GM19099 (cell line): ENCODE measurements around the gene TMEM14A.

Source experiments
- POLR2A ChIP-seq: IDR thresholded peaks from 3 replicates; pipeline ENCODE4 v1.6.1; 2011; ENCODE audit warnings: low read depth; ENCODE audit not compliant: insufficient read length; ENCODE audit errors: extremely low read depth

TMEM14A gene

GRCh38 chr6:52712136-52712535 is 41.2 kb downstream of the TMEM14A start:
- no peak for TF ChIP-seq POLR2A

GRCh38 chr6:52718550-52718949 is 47.6 kb downstream of the TMEM14A start:
- no peak for TF ChIP-seq POLR2A

DNA sequence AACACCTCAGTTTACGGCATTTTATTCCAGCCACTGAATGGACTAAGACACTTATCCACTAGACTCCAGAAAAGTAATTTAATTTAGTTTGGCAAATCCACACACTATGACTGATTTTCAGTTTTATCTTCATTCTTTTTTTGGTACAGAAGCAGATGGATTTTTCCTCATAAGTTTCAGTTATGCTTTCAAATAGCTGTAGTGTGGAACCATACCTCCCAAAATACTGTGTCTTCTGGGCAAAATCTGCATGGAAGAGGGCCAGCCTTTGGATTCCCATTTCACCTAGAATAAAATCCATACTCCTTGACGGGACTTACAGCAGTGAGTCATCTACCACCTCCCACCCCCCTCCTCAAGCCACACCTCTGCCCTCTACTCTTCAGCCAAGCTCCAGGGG is 49.4 kb downstream of the TMEM14A start:
- no peak for TF ChIP-seq POLR2A

DNA sequence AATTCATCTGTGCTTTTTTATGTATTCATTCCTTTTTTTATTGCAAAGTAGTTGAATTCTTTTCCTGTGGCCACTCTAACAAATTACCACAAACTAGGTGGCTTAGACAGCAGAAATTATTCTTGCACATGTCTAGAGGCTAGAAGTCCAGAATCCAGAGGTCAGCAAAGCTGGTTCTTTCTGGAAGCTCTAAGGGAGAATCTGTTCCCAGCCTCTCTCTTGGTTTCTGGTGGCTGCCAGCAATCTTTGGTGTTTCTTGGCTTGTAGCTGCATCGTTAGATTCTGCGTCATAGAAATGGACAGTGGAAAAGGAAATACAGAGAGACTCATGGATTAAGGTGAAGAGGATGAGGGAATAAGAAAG is 53.1 kb downstream of the TMEM14A start:
- TF ChIP-seq POLR2A = no peak

DNA sequence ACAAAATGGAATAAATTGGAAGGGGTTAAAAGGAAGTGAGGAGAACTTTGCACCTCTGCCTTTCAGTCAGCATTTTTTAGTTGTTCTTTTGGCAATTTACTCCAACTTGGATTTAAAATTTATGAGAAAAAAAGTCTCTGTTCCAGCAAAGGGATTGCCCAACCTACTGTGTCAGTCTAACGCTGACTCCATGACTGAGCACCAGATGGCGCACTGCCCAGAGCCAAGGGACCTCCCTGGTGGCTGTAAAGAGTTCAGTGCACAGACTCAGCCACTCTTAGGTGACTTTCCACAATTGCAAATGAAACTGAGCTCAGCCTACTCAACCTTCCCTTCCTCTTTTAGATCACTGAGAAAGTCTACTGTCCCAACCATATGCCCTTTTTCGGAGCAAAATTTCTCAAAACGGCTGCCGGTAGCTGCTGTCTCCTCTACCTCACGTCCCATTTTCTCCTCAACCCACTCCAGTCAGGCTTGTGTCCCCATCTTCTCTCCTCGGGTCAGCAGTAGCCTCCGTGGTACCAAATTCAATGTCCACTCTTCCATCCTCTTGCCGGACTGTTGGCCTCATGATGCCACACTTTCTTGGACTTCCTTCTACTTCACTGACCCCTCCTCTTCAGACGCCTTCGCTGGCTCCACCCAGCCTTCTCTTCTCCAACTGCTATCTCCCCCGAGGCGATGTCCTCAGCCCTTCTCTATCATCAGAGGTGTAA is 53.7 kb downstream of the TMEM14A start:
- no peak for TF ChIP-seq POLR2A

DNA sequence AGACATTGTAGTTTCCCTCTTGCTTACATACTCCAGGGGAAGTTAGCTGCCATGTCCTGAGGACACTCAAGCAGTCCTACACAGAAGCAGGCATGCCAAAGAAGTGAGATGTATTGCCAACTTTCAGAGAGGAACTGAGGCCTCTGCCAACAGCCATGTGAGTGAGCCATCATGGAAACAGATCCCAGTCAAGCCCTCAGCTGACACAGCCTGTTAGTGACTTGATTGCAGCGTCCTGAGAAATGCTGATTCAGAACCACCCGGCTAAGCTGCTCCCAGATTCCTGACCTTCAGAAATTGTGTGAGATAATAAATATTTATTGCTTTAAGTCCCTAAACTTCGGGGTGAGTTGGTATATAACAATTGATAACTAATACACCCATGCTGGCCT is 54.2 kb downstream of the TMEM14A start:
- no peak for TF ChIP-seq POLR2A

DNA sequence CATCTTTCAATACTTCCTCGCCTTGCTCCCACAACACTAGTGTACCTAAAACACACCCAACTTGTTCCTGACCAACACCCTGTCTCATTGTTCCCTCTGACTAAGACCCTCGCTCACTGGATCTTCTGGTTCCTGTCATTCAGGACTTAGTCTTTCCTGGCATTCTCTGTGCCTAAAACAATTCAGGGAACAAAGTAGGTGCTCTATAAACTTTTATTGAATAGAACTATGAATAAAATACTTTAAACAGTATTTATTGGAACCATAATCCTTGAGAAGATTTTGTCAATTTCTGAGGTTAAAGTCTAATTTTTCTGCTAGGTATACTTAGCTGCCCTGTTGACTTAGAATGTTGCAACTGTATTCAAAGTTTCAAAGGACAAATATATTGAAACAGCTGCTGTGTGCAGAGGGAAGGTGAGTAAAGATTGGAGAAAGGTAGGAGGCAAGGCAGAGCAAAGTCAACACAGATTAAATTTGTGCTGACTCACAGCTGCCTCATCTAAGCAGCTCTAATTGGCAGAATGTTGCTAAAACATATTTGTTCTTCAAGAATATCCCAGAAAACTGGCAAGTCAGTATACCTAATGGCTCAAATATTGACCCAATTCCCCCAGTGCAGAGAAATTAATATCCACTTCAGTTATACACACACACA is 54.8 kb downstream of the TMEM14A start:
- no peak for TF ChIP-seq POLR2A

- TF ChIP-seq POLR2A = no peak
Observed at GRCh38 chr6:52726193-52726542, 55.3 kb downstream of the TMEM14A start.

DNA sequence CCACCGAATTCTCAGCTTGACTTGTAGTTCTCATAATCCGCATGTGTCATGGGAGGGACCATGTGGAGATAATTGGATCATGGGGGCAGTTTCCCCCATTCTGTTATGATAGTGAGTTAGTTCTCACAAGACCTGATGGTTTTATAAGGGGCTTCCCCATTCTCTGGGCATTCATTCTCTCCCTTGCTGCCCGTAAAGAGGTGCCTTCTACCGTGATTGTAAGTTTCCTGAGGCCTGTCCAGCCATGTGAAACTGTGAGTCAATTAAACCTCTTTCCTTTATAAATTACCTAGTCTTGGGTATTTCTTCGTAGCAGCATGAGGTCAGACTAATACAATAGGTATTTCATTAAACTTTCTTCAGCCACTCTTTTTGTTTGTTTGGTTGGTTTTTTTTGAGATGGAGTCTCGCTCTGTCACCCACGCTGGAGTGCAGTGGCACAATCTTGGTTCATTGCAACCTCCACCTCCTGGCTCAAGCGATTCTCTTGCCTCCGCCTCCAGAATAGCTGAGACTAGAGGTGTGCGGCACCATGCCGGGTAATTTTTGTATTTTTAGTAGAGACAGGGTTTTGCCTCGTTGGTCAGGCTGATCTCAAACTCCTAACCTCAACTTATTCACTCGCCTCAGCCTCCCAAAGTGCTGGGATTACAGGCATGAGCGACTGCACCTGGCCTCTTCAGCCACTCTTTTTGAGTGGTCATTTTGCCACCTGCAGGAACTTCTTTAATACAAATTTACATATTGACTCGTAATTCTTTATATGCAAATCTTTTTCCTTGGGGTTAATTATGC is 56.0 kb downstream of the TMEM14A start:
- no peak for TF ChIP-seq POLR2A

DNA sequence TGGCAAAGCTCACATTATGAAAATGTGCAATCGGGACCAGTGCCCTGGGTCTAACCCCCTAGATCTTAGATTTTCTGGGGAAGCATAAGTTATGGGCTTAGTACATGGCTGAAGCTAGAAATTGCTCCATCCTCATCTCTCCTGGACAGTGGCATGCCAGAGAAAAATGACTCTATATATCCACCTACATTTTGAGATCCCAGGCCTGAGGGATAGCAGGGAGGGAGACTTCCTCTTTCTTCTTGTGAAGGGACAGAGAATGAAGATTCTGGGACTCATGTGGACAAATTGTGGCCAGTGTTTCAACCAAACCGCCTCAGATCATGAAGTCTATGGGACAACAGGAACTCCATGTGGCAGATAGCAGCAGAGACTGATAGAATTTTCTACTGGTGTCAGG is 57.0 kb downstream of the TMEM14A start:
- no peak for TF ChIP-seq POLR2A

GRCh38 chr6:52728394-52728793 is 57.5 kb downstream of the TMEM14A start:
- TF ChIP-seq POLR2A = no peak

DNA sequence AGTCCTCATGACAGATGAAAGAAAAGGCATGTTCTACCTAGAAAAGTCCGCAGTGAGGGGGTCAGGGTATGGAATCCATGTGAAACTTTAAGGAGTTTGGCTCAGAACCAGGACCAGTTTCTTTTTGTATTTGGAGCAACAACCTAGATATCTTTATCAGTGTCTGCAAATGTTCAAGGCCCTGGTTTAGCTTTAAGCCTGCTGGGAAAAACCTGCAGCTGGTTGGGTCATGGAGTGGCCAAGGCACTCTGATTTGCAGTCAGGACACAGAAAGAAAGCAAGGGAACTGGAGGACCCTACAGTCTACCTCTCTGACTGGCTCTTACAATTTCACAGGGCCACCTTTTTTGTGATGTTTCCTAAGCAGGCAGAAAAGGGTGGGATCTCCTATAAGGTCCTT is 58.7 kb downstream of the TMEM14A start:
- no peak for TF ChIP-seq POLR2A

GRCh38 chr6:52731719-52732118 is 60.8 kb downstream of the TMEM14A start:
- no peak for TF ChIP-seq POLR2A

GRCh38 chr6:52733172-52733571 is 62.3 kb downstream of the TMEM14A start:
- no peak for TF ChIP-seq POLR2A

GRCh38 chr6:52734072-52734471 is 63.2 kb downstream of the TMEM14A start:
- TF ChIP-seq POLR2A = no peak

- no peak for TF ChIP-seq POLR2A
Observed at GRCh38 chr6:52735071-52735470, 64.2 kb downstream of the TMEM14A start.
